Liver (tissue), 9 donors: ENCODE measurements around the gene JAKMIP2. TPM values are rescaled to one million over a fixed set of nuclear protein-coding genes. Genes with fewer than 3 reads are reported as not detected.

ENCODE experiments used
- DNase-seq: peaks from one replicate; pipeline ENCODE4 v3.0.0-alpha.2; 2017; ENCODE audit warnings: low spot score
- H3K27ac ChIP-seq, 2 donors: one replicate each; pipeline ENCODE4 v1.7.0; 2013; ENCODE audit warnings: inconsistent platforms in 2 of 2, low read length in 2 of 2, control low read depth in 1 of 2, low read depth in 1 of 2, mild to moderate bottlenecking in 1 of 2
- H3K27me3 ChIP-seq, 4 donors: one replicate each; pipeline versions ENCODE4 v1.6.1 to v1.7.0; 2013; ENCODE audit warnings: low read length in 3 of 4, inconsistent platforms in 1 of 4, mild to moderate bottlenecking in 1 of 4, moderate library complexity in 1 of 4; ENCODE audit not compliant: control insufficient read depth in 4 of 4, insufficient read depth in 4 of 4
- H3K36me3 ChIP-seq, 4 donors: one replicate each; pipeline versions ENCODE4 v1.6.1 to v1.7.0; 2013; ENCODE audit warnings: low read length in 3 of 4, mild to moderate bottlenecking in 3 of 4, low read depth in 1 of 4, moderate library complexity in 1 of 4; ENCODE audit not compliant: control insufficient read depth in 4 of 4, insufficient read depth in 3 of 4
- H3K4me1 ChIP-seq, 4 donors: one replicate each; pipeline versions ENCODE4 v1.6.1 to v1.7.0; 2013; ENCODE audit warnings: low read length in 3 of 4, mild to moderate bottlenecking in 3 of 4, moderate library complexity in 1 of 4; ENCODE audit not compliant: control insufficient read depth in 4 of 4, insufficient read depth in 4 of 4
- H3K4me3 ChIP-seq, 3 donors: one replicate each; pipeline versions ENCODE4 v1.6.1 to v1.7.0; 2013; ENCODE audit warnings: low read length in 3 of 3, control low read depth in 1 of 3, low read depth in 1 of 3, mild to moderate bottlenecking in 1 of 3
- H3K9ac ChIP-seq, 2 donors: one replicate each; pipeline ENCODE4 v1.7.0; 2013; ENCODE audit warnings: low read length in 2 of 2, mild to moderate bottlenecking in 2 of 2, moderate library complexity in 2 of 2, control low read depth in 1 of 2, low read depth in 1 of 2
- H3K9me3 ChIP-seq, 4 donors: one replicate each; pipeline versions ENCODE4 v1.6.1 to v1.7.0; 2013; ENCODE audit warnings: low read length in 3 of 4; ENCODE audit not compliant: control insufficient read depth in 4 of 4
- ATF3 ChIP-seq: IDR thresholded peaks from 2 replicates; pipeline ENCODE4 v1.6.1; 2016; ENCODE audit warnings: antibody characterized with exemption
- CTCF ChIP-seq: fragments of 150-350 bp; IDR thresholded peaks from 2 replicates; pipeline ENCODE4 v1.5.1; 2017; ENCODE audit warnings: improper control_type of control experiment, low read depth, low read length; ENCODE audit not compliant: missing input control
- EGR1 ChIP-seq, 2 donors: IDR thresholded peaks; 2 replicates each; pipeline ENCODE4 v1.6.1; 2016 to 2018; ENCODE audit warnings: antibody characterized with exemption in 2 of 2, low read depth in 2 of 2
- FOXA1 ChIP-seq: IDR thresholded peaks from 2 replicates; pipeline ENCODE4 v1.6.1; 2016; ENCODE audit warnings: antibody characterized with exemption
- FOXA2 ChIP-seq: IDR thresholded peaks from 2 replicates; pipeline ENCODE4 v1.6.1; 2016; ENCODE audit warnings: antibody characterized with exemption
- GABPA ChIP-seq, 2 donors: IDR thresholded peaks in 1 of 2; conservative IDR thresholded peaks in 1 of 2; 2 replicates each; pipeline ENCODE4 v1.6.1; 2016; ENCODE audit warnings: antibody characterized with exemption in 2 of 2, mild to moderate bottlenecking in 1 of 2, moderate library complexity in 1 of 2
- HNF4A ChIP-seq, 2 donors: conservative IDR thresholded peaks; 2 replicates each; pipeline ENCODE4 v1.6.1; 2016; ENCODE audit warnings: antibody characterized with exemption in 2 of 2, mild to moderate bottlenecking in 2 of 2
- HNF4G ChIP-seq: IDR thresholded peaks from 2 replicates; pipeline ENCODE4 v1.6.1; 2016; ENCODE audit warnings: antibody characterized with exemption
- JUND ChIP-seq, 2 donors: IDR thresholded peaks; 2 replicates each; pipeline ENCODE4 v1.6.1; 2016; ENCODE audit warnings: antibody characterized with exemption in 2 of 2
- MAX ChIP-seq: IDR thresholded peaks from 2 replicates; pipeline ENCODE4 v1.6.1; 2016; ENCODE audit warnings: antibody characterized with exemption
- NR2F2 ChIP-seq: IDR thresholded peaks from 2 replicates; pipeline ENCODE4 v1.6.1; 2016; ENCODE audit warnings: antibody characterized with exemption
- RAD21 ChIP-seq, 2 donors: IDR thresholded peaks; 2 replicates each; pipeline ENCODE4 v1.6.1; 2016; ENCODE audit warnings: antibody characterized with exemption in 2 of 2, mild to moderate bottlenecking in 2 of 2
- REST ChIP-seq: IDR thresholded peaks from 2 replicates; pipeline ENCODE4 v1.6.1; 2016; ENCODE audit warnings: antibody characterized with exemption, mild to moderate bottlenecking
- RXRA ChIP-seq, 2 donors: IDR thresholded peaks; 2 replicates each; pipeline ENCODE4 v1.6.1; 2017 to 2018; ENCODE audit warnings: antibody characterized with exemption in 2 of 2, mild to moderate bottlenecking in 1 of 2
- SP1 ChIP-seq: IDR thresholded peaks from 2 replicates; pipeline ENCODE4 v1.6.1; 2018; ENCODE audit warnings: antibody characterized with exemption, mild to moderate bottlenecking
- TAF1 ChIP-seq: conservative IDR thresholded peaks from 2 replicates; pipeline ENCODE4 v1.6.1; 2016; ENCODE audit warnings: antibody characterized with exemption, mild to moderate bottlenecking
- YY1 ChIP-seq: IDR thresholded peaks from 2 replicates; pipeline ENCODE4 v1.6.1; 2016; ENCODE audit warnings: antibody characterized with exemption, mild to moderate bottlenecking
- ZBTB33 ChIP-seq: IDR thresholded peaks from 2 replicates; pipeline ENCODE4 v1.6.1; 2016; ENCODE audit warnings: antibody characterized with exemption
- WGBS: extraction: QIAGEN DNeasy Blood & Tissue Kit; methylation state at CpG from one replicate; pipeline ENCODE4 v1.1.7; 2013; 5-methylcytosine and 5-hydroxymethylcytosine counted together
- polyA plus RNA-seq, 2 donors: library from polyadenylated mRNA; stranded (reverse) in 1 of 2; unstranded in 1 of 2; fragments of 200-250 nt in 1 of 2; fragments of >200 nt in 1 of 2; fragmentation: Nextera tagmentation in 1 of 2; extraction: Ambion mirVana in 1 of 2; gene quantifications; one replicate each; pipeline versions ENCODE4 v1.2.1 to v1.2.3, GENCODE V29; 2013 to 2015
- total RNA-seq, 2 donors: library from RNA; depleted of rRNA; stranded (reverse); fragments of >200 nt; gene quantifications; one replicate each; pipeline ENCODE4 v1.2.3, GENCODE V29; 2014
- donor health status: healthy.
- donor health status: healthy.
- donor health status: healthy.
- donor health status: healthy.
- donor health status: healthy.

Gene JAKMIP2
- total and polyA plus RNA-seq, 4 donors = 0.06 to 0.38 (median 0.24) TPM

- 83% methylated on average over 1 of the region's 1 CpG for WGBS
- TF ChIP-seq CTCF (no peak), GABPA (IDR thresholded peaks at IDR 0.05 in 1 of 2, conservative IDR thresholded peaks at IDR 0.05 in 1 of 2) (no peak), FOXA2 (no peak), ZBTB33 (no peak), REST (no peak), TAF1 (no peak), HNF4A (conservative IDR thresholded peaks at IDR 0.05) (no peak), FOXA1 (no peak), YY1 (no peak), MAX (no peak)
Measured at GRCh38 chr5:147643142-147643541, 139.4 kb downstream of the JAKMIP2 start.

GRCh38 chr5:147642666-147643065 is 139.9 kb downstream of the JAKMIP2 start:
- DNase-seq = no peak
- H3K4me3 ChIP-seq = no peak overlapping the region
- H3K9ac ChIP-seq = no peak overlapping the region
- TF ChIP-seq JUND (IDR thresholded peaks at IDR 0.05) (no peak), ZBTB33 (no peak), RAD21 (IDR thresholded peaks at IDR 0.05) (no peak), RXRA (IDR thresholded peaks at IDR 0.05) (no peak), GABPA (IDR thresholded peaks at IDR 0.05 in 1 of 2, conservative IDR thresholded peaks at IDR 0.05 in 1 of 2) (no peak), FOXA1 (no peak), NR2F2 (no peak), YY1 (no peak), HNF4A (conservative IDR thresholded peaks at IDR 0.05) (no peak), HNF4G (no peak), MAX (no peak), EGR1 (IDR thresholded peaks at IDR 0.05; ENCODE audit: low read depth in 2 of 2) (no peak), SP1 (no peak), TAF1 (no peak), FOXA2 (no peak), CTCF (no peak), ATF3 (no peak)
- no peaks in the 10 kb centered on the region for H3K27me3 ChIP-seq
- H3K36me3 ChIP-seq = peaks cover 0 to 2% (median 0%) of the 10 kb centered on the region in 4 donors
- no peaks in the 10 kb centered on the region for H3K9me3 ChIP-seq
- WGBS = 87% methylated on average over 3 of the region's 3 CpGs
- no peak overlapping the region for H3K27ac ChIP-seq
- H3K4me1 ChIP-seq = peaks cover 0 to 31% (median 16%) of the 10 kb centered on the region in 4 donors

More at GRCh38 chr5:147643142-147643541, 139.4 kb downstream of the JAKMIP2 start:
- H3K27ac ChIP-seq = no peak overlapping the region
- H3K36me3 ChIP-seq = peaks cover 0 to 2% (median 0%) of the 10 kb centered on the region in 4 donors
- H3K4me1 ChIP-seq = peaks cover 0 to 36% (median 16%) of the 10 kb centered on the region in 4 donors
- DNase-seq = no peak
- H3K9me3 ChIP-seq = no peaks in the 10 kb centered on the region
- no peak overlapping the region for H3K4me3 ChIP-seq
- H3K9ac ChIP-seq = no peak overlapping the region
- no peaks in the 10 kb centered on the region for H3K27me3 ChIP-seq
